ENCODE results near the gene SIX3.

The SIX3 gene

GRCh38 chr2:44957656-44958327 lies 16.3 kb downstream of the SIX3 start:
- DNase-seq (ENCODE audit: low spot score): no peak

GRCh38 chr2:44959855-44960254 lies 18.4 kb downstream of the SIX3 start:
- no peak for DNase-seq (ENCODE audit: low spot score)

GRCh38 chr2:44960871-44961270 lies 19.4 kb downstream of the SIX3 start:
- no peak for DNase-seq (ENCODE audit: low spot score)

GRCh38 chr2:44962176-44962695 lies 20.7 kb downstream of the SIX3 start:
- DNase-seq (ENCODE audit: low spot score): no peak

- peak; percentile 57 for DNase-seq (ENCODE audit: low spot score)
These were observed 23.3 kb downstream of the SIX3 start for GRCh38 chr2:44964752-44965236.

- DNase-seq (ENCODE audit: low spot score): no peak
These were observed 24.2 kb downstream of the SIX3 start for GRCh38 chr2:44965684-44966083.

GRCh38 chr2:44967056-44967455 lies 25.6 kb downstream of the SIX3 start:
- DNase-seq (ENCODE audit: low spot score): no peak

GRCh38 chr2:44967727-44968432 lies 26.4 kb downstream of the SIX3 start:
- DNase-seq (ENCODE audit: low spot score): no peak

GRCh38 chr2:44969936-44970335 lies 28.4 kb downstream of the SIX3 start:
- DNase-seq (ENCODE audit: low spot score): no peak

- no peak for DNase-seq (ENCODE audit: low spot score)
These were observed 29.4 kb downstream of the SIX3 start for GRCh38 chr2:44970846-44971450.

- DNase-seq (ENCODE audit: low spot score): no peak
These were observed 31.5 kb downstream of the SIX3 start for GRCh38 chr2:44972771-44973535.

- DNase-seq (ENCODE audit: low spot score): peak; percentile 53
These were observed 32.7 kb downstream of the SIX3 start for GRCh38 chr2:44974064-44974715.

- no peak for DNase-seq (ENCODE audit: low spot score)
These were observed 34.3 kb downstream of the SIX3 start for GRCh38 chr2:44975571-44976450.

- DNase-seq (ENCODE audit: low spot score): no peak
These were observed 38.1 kb downstream of the SIX3 start for GRCh38 chr2:44979581-44979980.

- DNase-seq (ENCODE audit: low spot score): no peak
These were observed 39.5 kb downstream of the SIX3 start for GRCh38 chr2:44980751-44981713.

GRCh38 chr2:44981714-44982108 lies 40.2 kb downstream of the SIX3 start:
- DNase-seq (ENCODE audit: low spot score): peak; percentile 86

GRCh38 chr2:44983836-44984604 lies 42.5 kb downstream of the SIX3 start:
- DNase-seq (ENCODE audit: low spot score): no peak

GRCh38 chr2:44989176-44989575 lies 47.7 kb downstream of the SIX3 start:
- DNase-seq (ENCODE audit: low spot score): no peak

- DNase-seq (ENCODE audit: low spot score): no peak
These were observed 52.9 kb downstream of the SIX3 start for GRCh38 chr2:44994377-44994776.
